NCI-H460 (cell line): ENCODE data around the gene CACNG3. TPM values are rescaled to one million over a fixed set of nuclear protein-coding genes. Genes with fewer than 3 reads are reported as not detected.
"Not testable (repeated sequence)": the region's sequence is repeated elsewhere in the genome, so short reads cannot be mapped to it uniquely, and the experiment has no call there.

Source experiments
- DNase-seq: peaks from one replicate; pipeline ENCODE4 v3.0.0-alpha.2; 2016; ENCODE audit warnings: low read depth; ENCODE audit errors: extremely low read depth
- polyA plus RNA-seq: library from polyadenylated mRNA; depleted of rRNA; stranded (reverse); fragments of >200 nt; gene quantifications from 2 replicates; pipeline ENCODE4 v1.2.3, GENCODE V29; 2014; cell fraction: nucleus; rRNA removed
- total RNA-seq: library from RNA; depleted of rRNA; stranded (reverse); fragments of >200 nt; shearing (Covaris generic); gene quantifications from 2 replicates; pipeline ENCODE4 v1.2.3, GENCODE V29; 2014; rRNA removed

The CACNG3 gene
- not detected in 2 replicates for total RNA-seq
- not detected in 2 replicates for polyA plus RNA-seq

GRCh38 chr16:24255456-24256371 lies at the start of gene CACNG3:
CACNG3 (plus strand) TSS chr16:24256335; CDS start chr16:24256755, 420 bp downstream.
- peak; percentile 48 for DNase-seq

GRCh38 chr16:24206926-24207325 lies 49.2 kb upstream of the CACNG3 start:
- no peak for DNase-seq

GRCh38 chr16:24208710-24209109 lies 47.4 kb upstream of the CACNG3 start:
- no peak for DNase-seq

GRCh38 chr16:24214992-24215391 lies 41.1 kb upstream of the CACNG3 start:
- DNase-seq, result no peak

- DNase-seq, result no peak
Measured at GRCh38 chr16:24216961-24217360, 39.2 kb upstream of the CACNG3 start.

GRCh38 chr16:24217461-24217860 lies 38.7 kb upstream of the CACNG3 start:
- no peak for DNase-seq

- no peak for DNase-seq
Measured at GRCh38 chr16:24218299-24218698, 37.8 kb upstream of the CACNG3 start.

GRCh38 chr16:24221219-24221618 lies 34.9 kb upstream of the CACNG3 start:
- DNase-seq, result no peak

- DNase-seq, result no peak
Measured at GRCh38 chr16:24228514-24228913, 27.6 kb upstream of the CACNG3 start.

GRCh38 chr16:24232936-24233335 lies 23.2 kb upstream of the CACNG3 start:
- DNase-seq, result no peak

GRCh38 chr16:24234737-24235136 lies 21.4 kb upstream of the CACNG3 start:
- no peak for DNase-seq

GRCh38 chr16:24235806-24236205 lies 20.3 kb upstream of the CACNG3 start:
- no peak for DNase-seq

- DNase-seq, result not testable (repeated sequence)
Measured at GRCh38 chr16:24238846-24239245, 17.3 kb upstream of the CACNG3 start.

GRCh38 chr16:24246911-24247607 lies 9.1 kb upstream of the CACNG3 start:
- no peak for DNase-seq

- peak; percentile 47 for DNase-seq
Measured at GRCh38 chr16:24253192-24253591, 2.9 kb upstream of the CACNG3 start.

- no peak for DNase-seq
Measured at GRCh38 chr16:24257958-24258357, 1.8 kb downstream of the CACNG3 start.

- DNase-seq, result no peak
Measured at GRCh38 chr16:24258791-24259190, 2.7 kb downstream of the CACNG3 start.

GRCh38 chr16:24262816-24263215 lies 6.7 kb downstream of the CACNG3 start:
- no peak for DNase-seq

GRCh38 chr16:24270721-24271442 lies 14.7 kb downstream of the CACNG3 start:
- no peak for DNase-seq

GRCh38 chr16:24272379-24272778 lies 16.2 kb downstream of the CACNG3 start:
- no peak for DNase-seq
